ENCODE measurements around the gene ZNF98. TPM values are rescaled to one million over a fixed set of nuclear protein-coding genes. Genes with fewer than 3 reads are reported as not detected.
A peak's percentile ranks its signal among the peaks of the same experiment; 100 is the strongest.

ZNF98 gene
- total RNA-seq, result not detected

DNA sequence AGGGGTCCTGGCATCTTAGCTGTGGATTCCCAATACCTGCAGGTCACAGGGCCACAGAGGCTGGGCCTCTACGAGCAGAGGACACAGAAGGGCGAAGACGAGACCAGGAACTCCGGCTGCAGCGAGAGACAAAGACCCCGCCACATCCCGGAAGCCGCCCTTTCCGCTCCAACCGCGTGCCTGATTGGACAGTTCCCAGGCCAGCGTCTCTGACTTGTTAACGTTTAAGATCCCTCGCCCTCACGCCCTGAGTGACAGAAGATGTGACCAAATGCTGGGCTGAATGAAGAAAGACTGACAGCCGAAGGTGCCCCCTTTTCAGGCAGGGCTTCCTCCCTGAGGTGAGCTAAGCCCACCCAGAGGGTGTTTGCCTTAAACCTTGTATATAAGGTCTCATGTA lies at the start of gene ZNF98:
Gene ZNF98, minus strand, starts transcription at position 136 of the 400 bp plus-strand sequence. Its CDS starts 122 bp downstream, at position 14.
- DNase-seq (peak in 1 of 2 donors; percentile 4), ATAC-seq (no peak)
- no peak within 1 kb of the TSS for H3K4me3 ChIP-seq
- no peaks in the 10 kb centered on the region for H3K36me3 ChIP-seq
- TF ChIP-seq, protein P1, sequence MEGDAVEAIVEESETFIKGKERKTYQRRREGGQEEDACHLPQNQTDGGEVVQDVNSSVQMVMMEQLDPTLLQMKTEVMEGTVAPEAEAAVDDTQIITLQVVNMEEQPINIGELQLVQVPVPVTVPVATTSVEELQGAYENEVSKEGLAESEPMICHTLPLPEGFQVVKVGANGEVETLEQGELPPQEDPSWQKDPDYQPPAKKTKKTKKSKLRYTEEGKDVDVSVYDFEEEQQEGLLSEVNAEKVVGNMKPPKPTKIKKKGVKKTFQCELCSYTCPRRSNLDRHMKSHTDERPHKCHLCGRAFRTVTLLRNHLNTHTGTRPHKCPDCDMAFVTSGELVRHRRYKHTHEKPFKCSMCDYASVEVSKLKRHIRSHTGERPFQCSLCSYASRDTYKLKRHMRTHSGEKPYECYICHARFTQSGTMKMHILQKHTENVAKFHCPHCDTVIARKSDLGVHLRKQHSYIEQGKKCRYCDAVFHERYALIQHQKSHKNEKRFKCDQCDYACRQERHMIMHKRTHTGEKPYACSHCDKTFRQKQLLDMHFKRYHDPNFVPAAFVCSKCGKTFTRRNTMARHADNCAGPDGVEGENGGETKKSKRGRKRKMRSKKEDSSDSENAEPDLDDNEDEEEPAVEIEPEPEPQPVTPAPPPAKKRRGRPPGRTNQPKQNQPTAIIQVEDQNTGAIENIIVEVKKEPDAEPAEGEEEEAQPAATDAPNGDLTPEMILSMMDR (IDR thresholded peaks at IDR 0.05 in 4 of 5, conservative IDR thresholded peaks at IDR 0.05 in 1 of 5), result no peak
- TF ChIP-seq POLR2A (IDR thresholded peaks at IDR 0.05), result no peak
- H3K27me3 ChIP-seq, result no peaks in the 10 kb centered on the region
- no peaks in the 10 kb centered on the region for H3K4me1 ChIP-seq
- no peaks in the 10 kb centered on the region for H3K9me3 ChIP-seq
- H3K27ac ChIP-seq, result no peak within 1 kb of the TSS
- in situ Hi-C loops (cut with MboI; ENCODE audit: low sequenced_read_pairs in 4 of 4), result no loop called here
- intact Hi-C loops (cut with DNase I; ENCODE audit: low total_unique reads), result no loop called here

GRCh38 chr19:22446605-22447004 lies 24.5 kb upstream of the ZNF98 start:
- intact Hi-C loops (cut with DNase I; ENCODE audit: low total_unique reads), result no loop called here
- no peaks in the 10 kb centered on the region for H3K27me3 ChIP-seq
- H3K4me1 ChIP-seq, result no peaks in the 10 kb centered on the region
- peaks cover 0 to 3% (median 0%) of the 10 kb centered on the region in 3 donors for H3K9me3 ChIP-seq
- no peak overlapping the region for H3K27ac ChIP-seq
- DNase-seq (no peak), ATAC-seq (no peak)
- TF ChIP-seq, protein P1 (IDR thresholded peaks at IDR 0.05 in 4 of 5, conservative IDR thresholded peaks at IDR 0.05 in 1 of 5), result no peak
- TF ChIP-seq POLR2A (IDR thresholded peaks at IDR 0.05), result no peak
- in situ Hi-C loops (cut with MboI; ENCODE audit: low sequenced_read_pairs in 4 of 4), result no loop called here
- H3K36me3 ChIP-seq, result no peaks in the 10 kb centered on the region
- H3K4me3 ChIP-seq, result no peak overlapping the region

GRCh38 chr19:22438011-22438410 lies 15.9 kb upstream of the ZNF98 start:
- Histone ChIP-seq H3K4me3 (no peak overlapping the region), H3K36me3 (no peaks in the 10 kb centered on the region), H3K9me3 (peaks cover 0 to 3% (median 0%) of the 10 kb centered on the region in 3 donors), H3K4me1 (no peaks in the 10 kb centered on the region), H3K27ac (no peak overlapping the region), H3K27me3 (no peaks in the 10 kb centered on the region)
- intact Hi-C loops (cut with DNase I; ENCODE audit: low total_unique reads) (no loop called here), in situ Hi-C loops (cut with MboI; ENCODE audit: low sequenced_read_pairs in 4 of 4) (no loop called here)
- no peak for ATAC-seq
- DNase-seq, result no peak
- TF ChIP-seq, protein P1 (IDR thresholded peaks at IDR 0.05 in 4 of 5, conservative IDR thresholded peaks at IDR 0.05 in 1 of 5), result no peak
- TF ChIP-seq POLR2A (IDR thresholded peaks at IDR 0.05), result no peak

- H3K4me1 ChIP-seq, result no peaks in the 10 kb centered on the region
- H3K27ac ChIP-seq, result no peak overlapping the region
- no peak overlapping the region for H3K4me3 ChIP-seq
- intact Hi-C loops (cut with DNase I; ENCODE audit: low total_unique reads), result no loop called here
- no peaks in the 10 kb centered on the region for H3K9me3 ChIP-seq
- TF ChIP-seq, protein P1 (IDR thresholded peaks at IDR 0.05 in 4 of 5, conservative IDR thresholded peaks at IDR 0.05 in 1 of 5), result no peak
- TF ChIP-seq POLR2A (IDR thresholded peaks at IDR 0.05), result no peak
- no peak for ATAC-seq
- DNase-seq, result no peak
- in situ Hi-C loops (cut with MboI; ENCODE audit: low sequenced_read_pairs in 4 of 4), result no loop called here
- H3K36me3 ChIP-seq, result no peaks in the 10 kb centered on the region
- peaks cover 0 to 13% (median 12%) of the 10 kb centered on the region in 3 donors for H3K27me3 ChIP-seq
Measured at GRCh38 chr19:22427960-22428913, 6.1 kb upstream of the ZNF98 start.

Measured in gastrocnemius medialis (tissue), 4 donors.